PFSK-1 (cell line): ENCODE measurements around the gene UTRN.

Source experiments
- FOXP2 ChIP-seq: optimal IDR thresholded peaks from 2 replicates; pipeline ENCODE3; 2011; ENCODE audit warnings: borderline replicate concordance, control low read depth, inconsistent platforms; ENCODE audit not compliant: insufficient read depth; ENCODE audit errors: extremely low read length, extremely low read depth
- POLR2AphosphoS5 ChIP-seq: IDR thresholded peaks from 2 replicates; pipeline ENCODE4 v1.6.1; 2012; ENCODE audit warnings: low read depth, mild to moderate bottlenecking, control low read depth, low read length, moderate library complexity
- SIN3A ChIP-seq: IDR thresholded peaks from 2 replicates; pipeline ENCODE4 v1.6.1; 2012; ENCODE audit warnings: mild to moderate bottlenecking, low read length, moderate library complexity, borderline replicate concordance; ENCODE audit not compliant: insufficient read depth
- TAF1 ChIP-seq: IDR thresholded peaks from 2 replicates; pipeline ENCODE4 v1.6.1; 2012; ENCODE audit warnings: low read length, control low read depth, borderline replicate concordance; ENCODE audit not compliant: insufficient read depth
- TF ChIP-seq, protein P1 (sequence below), 2 experiments: IDR thresholded peaks; 2 replicates each; pipeline versions ENCODE4 v1.6.1 to v1.8.0; 2011 to 2012; ENCODE audit warnings: low read depth in 2 of 2, low read length in 2 of 2, control low read depth in 1 of 2, inconsistent platforms in 1 of 2, mild to moderate bottlenecking in 1 of 2, moderate library complexity in 1 of 2; ENCODE audit not compliant: insufficient read depth in 1 of 2

UTRN gene

DNA sequence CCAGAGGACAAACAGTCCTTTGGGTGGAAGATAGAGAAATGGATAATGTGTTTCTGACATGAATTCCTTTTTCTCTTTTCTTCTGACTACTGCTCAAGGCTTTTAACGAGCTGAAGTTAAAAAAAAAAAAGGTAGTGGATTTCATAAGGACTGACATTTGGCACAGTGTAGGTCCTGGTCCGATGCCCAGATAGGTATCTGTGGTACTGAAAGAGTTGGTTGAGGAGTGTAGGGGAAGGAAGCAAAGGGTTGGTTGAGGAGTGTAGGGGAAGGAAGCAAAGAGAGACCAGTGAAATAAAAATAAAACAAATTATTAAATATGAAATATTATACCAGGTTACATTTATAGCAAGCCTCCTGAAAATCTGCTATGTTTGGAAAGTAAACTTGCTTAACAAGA lies 11.8 kb downstream of the UTRN start:
- no peak for TF ChIP-seq TAF1
- TF ChIP-seq, protein P1, sequence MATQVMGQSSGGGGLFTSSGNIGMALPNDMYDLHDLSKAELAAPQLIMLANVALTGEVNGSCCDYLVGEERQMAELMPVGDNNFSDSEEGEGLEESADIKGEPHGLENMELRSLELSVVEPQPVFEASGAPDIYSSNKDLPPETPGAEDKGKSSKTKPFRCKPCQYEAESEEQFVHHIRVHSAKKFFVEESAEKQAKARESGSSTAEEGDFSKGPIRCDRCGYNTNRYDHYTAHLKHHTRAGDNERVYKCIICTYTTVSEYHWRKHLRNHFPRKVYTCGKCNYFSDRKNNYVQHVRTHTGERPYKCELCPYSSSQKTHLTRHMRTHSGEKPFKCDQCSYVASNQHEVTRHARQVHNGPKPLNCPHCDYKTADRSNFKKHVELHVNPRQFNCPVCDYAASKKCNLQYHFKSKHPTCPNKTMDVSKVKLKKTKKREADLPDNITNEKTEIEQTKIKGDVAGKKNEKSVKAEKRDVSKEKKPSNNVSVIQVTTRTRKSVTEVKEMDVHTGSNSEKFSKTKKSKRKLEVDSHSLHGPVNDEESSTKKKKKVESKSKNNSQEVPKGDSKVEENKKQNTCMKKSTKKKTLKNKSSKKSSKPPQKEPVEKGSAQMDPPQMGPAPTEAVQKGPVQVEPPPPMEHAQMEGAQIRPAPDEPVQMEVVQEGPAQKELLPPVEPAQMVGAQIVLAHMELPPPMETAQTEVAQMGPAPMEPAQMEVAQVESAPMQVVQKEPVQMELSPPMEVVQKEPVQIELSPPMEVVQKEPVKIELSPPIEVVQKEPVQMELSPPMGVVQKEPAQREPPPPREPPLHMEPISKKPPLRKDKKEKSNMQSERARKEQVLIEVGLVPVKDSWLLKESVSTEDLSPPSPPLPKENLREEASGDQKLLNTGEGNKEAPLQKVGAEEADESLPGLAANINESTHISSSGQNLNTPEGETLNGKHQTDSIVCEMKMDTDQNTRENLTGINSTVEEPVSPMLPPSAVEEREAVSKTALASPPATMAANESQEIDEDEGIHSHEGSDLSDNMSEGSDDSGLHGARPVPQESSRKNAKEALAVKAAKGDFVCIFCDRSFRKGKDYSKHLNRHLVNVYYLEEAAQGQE (IDR thresholded peaks at IDR 0.05; ENCODE audit: insufficient read depth in 1 of 2, low read depth in 2 of 2, low read length in 2 of 2) = no peak
- no peak for TF ChIP-seq FOXP2
- TF ChIP-seq POLR2AphosphoS5 = no peak
- no peak for TF ChIP-seq SIN3A

DNA sequence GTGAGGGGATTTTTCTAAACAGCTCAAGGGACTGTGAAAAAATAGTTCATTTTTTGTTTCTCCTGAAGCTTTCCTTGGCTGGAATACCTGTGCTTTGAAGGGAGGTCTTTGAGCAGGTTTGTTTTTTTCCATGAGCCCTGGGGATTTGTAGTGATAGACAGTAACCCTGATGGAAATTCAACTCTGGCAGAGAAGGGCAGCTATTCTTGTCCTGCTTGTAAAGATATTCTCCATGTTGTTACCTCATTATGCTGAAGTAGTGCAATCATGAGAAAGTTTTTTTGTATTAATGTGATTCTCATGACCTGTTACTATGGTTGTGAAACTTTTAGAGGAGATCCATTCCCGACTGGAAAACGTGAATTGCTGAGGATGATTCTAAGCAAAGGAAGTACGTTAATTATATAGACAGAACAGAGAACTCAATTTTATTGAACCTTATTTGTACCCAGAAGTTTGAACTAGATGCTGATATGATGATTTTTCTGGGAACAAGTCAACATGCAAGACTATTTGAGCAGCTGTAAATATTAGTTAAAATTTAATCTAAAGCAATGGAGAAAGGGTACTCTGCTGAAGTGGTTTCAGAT lies 12.5 kb downstream of the UTRN start:
- TF ChIP-seq POLR2AphosphoS5 (no peak), FOXP2 (no peak), SIN3A (no peak), TAF1 (no peak)
- TF ChIP-seq, protein P1 (IDR thresholded peaks at IDR 0.05; ENCODE audit: insufficient read depth in 1 of 2, low read depth in 2 of 2, low read length in 2 of 2) = no peak

DNA sequence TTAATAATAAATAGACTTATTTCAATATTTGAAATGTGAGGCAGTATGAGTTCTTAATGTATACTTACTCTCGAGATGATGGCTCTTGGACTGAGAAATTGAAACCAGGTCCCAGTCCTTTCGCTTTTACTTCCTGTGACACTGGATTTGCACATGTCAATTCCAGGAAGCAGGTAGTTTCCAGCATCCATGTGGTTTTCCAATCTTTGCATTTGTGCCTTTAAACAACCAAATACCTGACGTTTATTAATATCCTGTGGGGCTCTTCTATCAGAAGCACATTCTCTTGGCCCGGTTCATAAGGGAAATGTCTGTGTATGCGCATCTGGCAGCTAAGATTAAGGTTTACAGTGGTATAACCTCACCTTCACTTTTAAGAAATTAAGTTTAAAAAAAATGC lies 13.1 kb downstream of the UTRN start:
- TF ChIP-seq FOXP2 (no peak), TAF1 (no peak), SIN3A (no peak), POLR2AphosphoS5 (no peak)
- TF ChIP-seq, protein P1 (IDR thresholded peaks at IDR 0.05; ENCODE audit: insufficient read depth in 1 of 2, low read depth in 2 of 2, low read length in 2 of 2) = no peak

DNA sequence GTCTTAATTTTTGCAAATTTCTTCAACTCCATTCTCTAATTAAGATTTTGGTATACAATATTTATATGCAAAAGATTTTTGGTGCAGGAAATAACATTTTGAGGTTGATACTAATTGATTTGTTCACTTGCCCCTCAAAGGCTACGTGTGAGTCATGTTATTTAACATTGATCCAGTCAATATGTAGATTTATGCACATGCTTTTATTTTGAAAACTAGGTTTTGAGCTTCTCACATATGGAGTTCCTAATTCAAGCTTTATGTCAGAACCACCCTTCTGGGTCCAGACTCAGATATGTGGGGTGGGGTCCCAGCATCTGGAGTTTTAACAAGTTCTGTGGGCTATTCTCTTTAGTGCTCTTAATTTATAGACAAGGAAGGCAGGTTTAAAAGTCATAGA lies 13.8 kb downstream of the UTRN start:
- TF ChIP-seq, protein P1 (IDR thresholded peaks at IDR 0.05; ENCODE audit: insufficient read depth in 1 of 2, low read depth in 2 of 2, low read length in 2 of 2) = no peak
- TF ChIP-seq TAF1 (no peak), POLR2AphosphoS5 (no peak), FOXP2 (no peak), SIN3A (no peak)
